Heart left ventricle (tissue), 13 donors: ENCODE data around the gene SORT1.

Experiments
- POLR2A ChIP-seq, 2 donors: fragments of 450-650 bp; IDR thresholded peaks; one replicate each; pipeline ENCODE4 v1.6.1; 2017; ENCODE audit warnings: antibody characterized with exemption in 2 of 2, mild to moderate bottlenecking in 2 of 2, moderate library complexity in 2 of 2
- TF ChIP-seq, protein P1 (sequence below), 12 donors: fragments of 200-600 bp; sonication (generic) in 4 of 12; IDR thresholded peaks; one replicate each; pipeline versions ENCODE4 v1.5.0 to v1.8.0; 2018 to 2022; ENCODE audit warnings: antibody characterized with exemption in 12 of 12, mild to moderate bottlenecking in 5 of 12
- donor health status: ischemic (EF 13 %, LVEDD 7.1; RV severe dilation, severe dysfunction).
- donor health status: DM: no; HTN: yes; CAD: no.
- donor health status: DM: no; HTN: no; CAD: no.
- donor health status: ischemic (EF 25% LVEDD 6.9; RV normal size, moderate dysfunction).
- donor health status: ischemic (EF 25% LVEDD 5.7; RV mildly dilated, moderate dysfunction).
- donor health status: ischemic (EF 35%, LVEDD 5.7; RV mildly dilated, moderate dysfunction).
- donor health status: nonischemic (EF 11% LVEDD 7.7; RV severe dilation, severe dysfunction).
- donor health status: DM: yes; HTN: yes; CAD: no.
- donor health status: PGD.
- donor health status: ischemic (EF 29% LVEDD 5.4; RV normal size, mild dysfunction).
- donor health status: nonischemic (EF 23%, LVEDD 6.1; RV moderate dilation, normal function).

DNA sequence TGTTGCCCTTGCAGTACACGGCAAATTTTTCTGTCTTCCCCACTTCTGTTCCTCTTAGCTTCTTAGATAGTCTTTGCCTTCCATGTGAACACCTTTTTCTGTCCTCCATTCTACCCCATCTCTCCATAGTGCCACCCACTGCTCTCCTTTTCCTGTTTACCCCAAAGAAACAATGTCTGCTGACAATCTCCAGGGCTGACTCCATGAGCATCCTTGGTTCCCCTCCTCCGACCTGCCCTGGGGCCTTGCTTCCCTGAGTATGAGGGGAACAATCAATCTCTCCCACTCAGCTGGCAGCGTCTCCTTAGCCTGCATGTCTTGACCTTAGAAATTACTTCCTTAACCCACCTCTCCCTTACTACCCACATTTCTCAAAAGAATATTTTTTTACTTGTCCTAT lies 78.6 kb downstream of the SORT1 start:
- TF ChIP-seq, protein P1, sequence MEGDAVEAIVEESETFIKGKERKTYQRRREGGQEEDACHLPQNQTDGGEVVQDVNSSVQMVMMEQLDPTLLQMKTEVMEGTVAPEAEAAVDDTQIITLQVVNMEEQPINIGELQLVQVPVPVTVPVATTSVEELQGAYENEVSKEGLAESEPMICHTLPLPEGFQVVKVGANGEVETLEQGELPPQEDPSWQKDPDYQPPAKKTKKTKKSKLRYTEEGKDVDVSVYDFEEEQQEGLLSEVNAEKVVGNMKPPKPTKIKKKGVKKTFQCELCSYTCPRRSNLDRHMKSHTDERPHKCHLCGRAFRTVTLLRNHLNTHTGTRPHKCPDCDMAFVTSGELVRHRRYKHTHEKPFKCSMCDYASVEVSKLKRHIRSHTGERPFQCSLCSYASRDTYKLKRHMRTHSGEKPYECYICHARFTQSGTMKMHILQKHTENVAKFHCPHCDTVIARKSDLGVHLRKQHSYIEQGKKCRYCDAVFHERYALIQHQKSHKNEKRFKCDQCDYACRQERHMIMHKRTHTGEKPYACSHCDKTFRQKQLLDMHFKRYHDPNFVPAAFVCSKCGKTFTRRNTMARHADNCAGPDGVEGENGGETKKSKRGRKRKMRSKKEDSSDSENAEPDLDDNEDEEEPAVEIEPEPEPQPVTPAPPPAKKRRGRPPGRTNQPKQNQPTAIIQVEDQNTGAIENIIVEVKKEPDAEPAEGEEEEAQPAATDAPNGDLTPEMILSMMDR (IDR thresholded peaks at IDR 0.05) = no peak
- no peak for TF ChIP-seq POLR2A (IDR thresholded peaks at IDR 0.05)
